HG02798 (cell line): ENCODE data around the gene KCNMA1.
A peak's percentile ranks its signal among the peaks of the same experiment; 100 is the strongest.

Experiments used
- ATAC-seq: cut with Tn5 transposase; IDR thresholded peaks from one replicate; pipeline ENCODE4 v1.9.1; 2021; ENCODE audit warnings: mild to moderate bottlenecking; ENCODE audit not compliant: unreplicated experiment, poor library complexity

Gene KCNMA1

GRCh38 chr10:76884673-76885275 is 752.8 kb downstream of the KCNMA1 start:
- ATAC-seq = no peak

GRCh38 chr10:76883596-76883995 is 754.0 kb downstream of the KCNMA1 start:
- no peak for ATAC-seq

GRCh38 chr10:76882796-76883195 is 754.8 kb downstream of the KCNMA1 start:
- no peak for ATAC-seq

- ATAC-seq = peak; percentile 61
These were observed 755.4 kb downstream of the KCNMA1 start for GRCh38 chr10:76882245-76882644.

- peak; percentile 79 for ATAC-seq
These were observed 756.0 kb downstream of the KCNMA1 start for GRCh38 chr10:76881477-76882220.

- no peak for ATAC-seq
These were observed 756.7 kb downstream of the KCNMA1 start for GRCh38 chr10:76880931-76881330.

DNA sequence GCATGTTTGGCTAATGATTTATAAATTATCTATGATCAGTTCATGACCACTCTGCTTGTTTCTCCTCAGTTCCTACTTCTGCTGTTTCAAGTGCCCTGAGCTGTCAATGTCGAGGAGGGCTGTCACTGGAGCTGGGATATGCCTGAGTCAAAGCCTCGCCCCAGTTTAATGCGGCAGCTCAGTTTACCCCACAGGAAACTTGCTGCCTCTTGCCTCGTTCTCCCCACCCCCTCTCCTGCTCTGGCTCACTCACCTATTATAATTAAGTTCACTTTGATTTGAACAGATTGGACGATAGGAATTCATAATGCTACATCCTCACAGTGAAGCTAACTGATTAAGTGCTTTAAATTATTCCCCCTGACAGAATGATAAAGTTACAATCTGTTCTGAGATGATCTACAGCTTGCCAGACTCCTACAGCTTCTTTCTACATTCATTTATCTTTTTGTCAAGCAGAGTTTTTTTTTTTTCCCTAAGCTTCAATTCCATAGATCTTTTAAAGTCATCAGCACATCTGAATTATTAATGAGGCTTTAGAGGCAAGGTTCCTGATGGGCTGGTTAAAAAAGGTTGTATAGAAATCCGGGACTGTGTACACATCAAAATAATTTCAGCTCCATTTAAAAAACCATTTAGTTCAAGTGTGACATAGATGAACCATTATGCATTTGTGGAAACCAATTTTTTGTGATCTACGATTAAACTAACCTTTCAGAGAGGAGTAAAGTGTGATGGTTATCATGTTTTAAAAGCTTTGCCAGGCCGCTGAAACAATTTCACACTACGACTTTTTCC is 758.3 kb downstream of the KCNMA1 start:
- ATAC-seq = no peak

- ATAC-seq = no peak
These were observed 759.1 kb downstream of the KCNMA1 start for GRCh38 chr10:76878514-76878913.

GRCh38 chr10:76874896-76875295 is 762.7 kb downstream of the KCNMA1 start:
- ATAC-seq = no peak

DNA sequence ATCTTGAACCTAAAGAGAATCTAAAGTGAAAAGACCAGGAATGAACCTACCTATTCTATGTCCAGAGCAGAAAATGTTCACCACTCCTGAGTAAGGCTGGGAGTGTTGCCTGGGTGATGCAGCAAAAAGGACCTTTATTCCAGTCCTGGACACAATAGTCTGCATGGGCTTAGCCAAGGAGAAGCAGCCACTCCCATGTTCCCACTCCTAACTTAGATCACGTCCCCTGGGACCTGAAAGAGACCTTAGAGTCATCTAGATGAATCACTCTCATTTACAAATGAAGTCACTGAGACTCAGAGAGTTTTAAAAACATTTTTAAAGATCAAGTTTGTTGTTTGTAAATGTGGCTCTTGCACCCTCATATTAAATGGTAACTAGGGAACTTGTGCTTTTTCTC is 763.4 kb downstream of the KCNMA1 start:
- ATAC-seq = no peak

DNA sequence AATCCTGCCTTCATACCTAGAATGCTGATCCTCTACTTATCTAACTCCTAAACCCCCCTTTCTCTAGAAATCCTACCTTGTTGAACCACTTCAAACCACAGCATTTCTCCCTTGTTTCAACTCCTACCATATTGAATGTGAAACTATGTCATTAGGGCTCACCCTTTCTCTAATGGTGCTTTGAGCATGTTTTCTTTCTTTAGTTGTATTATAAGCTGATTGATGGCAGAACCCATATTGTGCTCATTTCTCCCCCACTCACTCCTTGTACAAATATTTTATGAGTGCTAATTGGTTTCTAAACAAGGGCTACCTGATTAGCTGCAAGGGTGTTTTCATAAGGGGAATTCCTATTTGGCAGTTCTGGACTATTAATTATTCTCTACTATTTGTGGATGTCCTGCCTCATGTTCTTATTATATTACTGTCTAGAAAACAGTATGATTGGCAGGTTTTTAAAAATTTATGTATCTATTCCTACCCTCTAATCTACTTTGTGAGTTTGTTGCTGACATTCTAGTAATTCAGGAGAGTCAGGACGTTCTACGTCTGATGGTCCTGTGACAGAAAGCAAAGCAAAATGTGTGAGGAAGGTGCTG is 765.8 kb downstream of the KCNMA1 start:
- no peak for ATAC-seq

DNA sequence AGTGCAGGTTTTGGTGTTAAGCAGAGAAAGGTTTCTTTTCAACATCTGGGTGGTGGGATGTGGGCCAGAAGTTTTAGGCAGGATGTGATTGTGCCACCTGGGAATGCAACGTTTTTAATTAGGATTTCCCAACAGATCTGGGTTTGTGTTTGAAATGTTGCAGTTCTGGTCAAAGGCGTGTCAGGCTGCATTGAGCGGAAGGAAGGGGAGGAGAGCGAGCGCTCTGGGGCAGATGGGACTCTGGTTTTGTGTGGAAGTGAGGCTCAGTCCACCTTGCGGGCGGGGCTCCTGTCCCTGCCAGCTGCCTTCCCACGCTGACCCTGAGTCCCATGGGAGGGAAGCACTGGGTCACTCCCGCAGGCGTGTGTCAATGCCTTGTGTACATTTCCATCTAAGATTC is 767.7 kb downstream of the KCNMA1 start:
- no peak for ATAC-seq

DNA sequence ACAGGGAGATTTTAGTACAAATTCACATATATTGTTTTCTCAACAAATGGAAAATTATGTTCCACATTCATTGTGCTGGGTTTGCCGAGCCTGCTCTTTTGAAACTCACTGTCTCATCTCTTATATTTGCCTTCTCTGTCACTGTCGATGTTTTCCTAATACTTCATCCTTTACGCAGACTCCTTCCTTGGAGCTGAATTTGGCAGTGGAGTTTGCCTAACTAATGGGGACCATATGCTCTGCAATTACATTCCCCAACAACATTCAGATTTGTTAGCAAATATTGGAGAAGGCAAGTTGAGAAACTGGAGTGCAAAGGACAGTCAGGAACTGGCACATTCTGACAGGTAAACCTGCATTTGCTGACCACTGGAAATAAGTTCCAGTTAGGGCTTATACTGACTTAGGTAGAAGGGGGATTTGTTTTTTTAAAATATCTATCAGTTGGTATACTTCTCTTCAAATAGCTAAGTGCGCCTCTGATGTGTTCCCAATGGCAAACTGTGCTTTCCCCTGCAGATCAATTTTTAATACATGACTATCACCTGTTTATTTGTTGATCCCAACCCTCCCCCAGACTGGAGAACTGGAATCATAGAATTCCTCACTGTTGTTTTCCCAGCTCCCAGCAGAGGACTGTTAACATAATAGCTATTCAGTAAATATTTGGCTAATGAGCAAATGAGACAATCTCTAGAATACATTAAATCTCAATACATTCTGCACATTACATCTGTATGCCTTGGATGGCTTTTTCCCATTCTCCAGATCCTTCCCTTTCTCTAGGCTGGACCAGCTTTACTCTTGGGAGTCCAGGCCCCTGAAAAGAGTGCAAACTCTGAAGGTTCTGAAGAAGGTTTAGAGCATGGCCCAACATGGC is 769.3 kb downstream of the KCNMA1 start:
- no peak for ATAC-seq

DNA sequence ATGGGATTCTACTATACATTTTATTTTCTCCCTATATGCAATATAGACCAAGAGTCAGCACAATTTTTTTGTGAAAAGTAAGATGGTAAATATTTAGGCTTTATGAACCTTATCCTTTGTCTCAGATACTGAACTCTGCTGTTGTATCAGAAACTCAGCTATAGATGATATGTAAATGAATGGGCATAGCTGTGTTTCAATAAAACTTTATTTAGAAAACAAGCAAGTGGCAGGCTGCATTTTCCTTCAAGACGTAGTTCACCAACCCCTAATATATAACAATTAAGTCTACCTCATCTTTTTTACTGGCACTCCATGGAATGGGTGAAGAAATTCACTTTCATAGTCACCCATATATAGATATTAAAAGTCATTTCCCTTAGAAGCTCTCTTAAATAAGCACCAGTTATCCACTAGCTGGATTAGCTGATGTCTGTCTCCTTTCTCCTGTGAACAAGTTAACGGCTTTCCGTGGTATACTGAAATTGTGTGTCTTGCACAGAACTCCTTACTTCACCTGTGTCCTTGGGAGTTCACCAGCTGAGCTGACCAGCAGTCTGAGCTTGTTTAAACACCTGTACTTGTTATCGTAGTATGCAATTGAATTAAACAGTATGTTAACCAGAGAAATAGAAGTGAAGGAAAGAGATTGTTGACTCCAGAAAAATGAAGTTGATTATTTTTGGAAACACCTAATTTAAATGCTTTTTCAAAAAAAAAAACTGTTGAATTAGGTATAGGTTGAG is 770.6 kb downstream of the KCNMA1 start:
- ATAC-seq = no peak

DNA sequence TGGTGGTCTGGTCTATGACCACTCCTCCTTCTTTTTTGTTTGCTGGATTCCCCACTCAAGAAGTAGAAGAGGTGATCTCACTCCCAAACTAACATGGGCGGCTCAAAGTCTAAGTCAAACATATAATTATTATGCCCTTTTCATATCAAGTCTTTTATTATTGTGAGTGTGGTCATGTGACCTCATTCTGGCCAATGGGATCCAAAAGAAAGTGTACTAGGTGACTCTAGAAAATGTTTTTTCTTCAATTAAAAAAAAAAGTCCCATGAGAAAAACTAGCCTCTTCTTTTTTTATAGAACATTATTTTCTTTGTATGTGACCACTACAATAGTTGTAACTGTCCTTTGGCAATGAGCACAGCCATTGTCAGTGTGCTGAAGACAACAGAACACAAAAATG is 772.7 kb downstream of the KCNMA1 start:
- ATAC-seq = no peak

GRCh38 chr10:76858721-76859120 is 778.9 kb downstream of the KCNMA1 start:
- ATAC-seq = no peak

DNA sequence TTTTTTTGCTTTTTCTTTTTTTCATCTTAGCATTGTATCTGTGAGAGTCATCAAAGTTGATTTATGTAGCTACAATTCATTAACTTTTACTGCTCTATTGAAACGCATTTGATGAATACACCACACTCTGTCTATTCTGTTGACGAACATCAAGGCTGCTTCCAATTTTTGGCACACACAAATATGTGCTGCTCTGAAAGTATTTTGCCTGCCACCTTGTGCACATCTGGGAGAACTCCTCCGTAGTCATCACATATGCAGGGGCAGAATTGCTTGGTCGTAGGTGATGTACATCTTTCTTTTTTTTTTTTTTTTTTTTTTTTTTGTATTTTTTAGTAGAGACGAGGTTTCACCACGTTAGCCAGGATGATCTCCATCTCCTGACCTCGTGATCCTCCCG is 796.8 kb downstream of the KCNMA1 start:
- no peak for ATAC-seq

DNA sequence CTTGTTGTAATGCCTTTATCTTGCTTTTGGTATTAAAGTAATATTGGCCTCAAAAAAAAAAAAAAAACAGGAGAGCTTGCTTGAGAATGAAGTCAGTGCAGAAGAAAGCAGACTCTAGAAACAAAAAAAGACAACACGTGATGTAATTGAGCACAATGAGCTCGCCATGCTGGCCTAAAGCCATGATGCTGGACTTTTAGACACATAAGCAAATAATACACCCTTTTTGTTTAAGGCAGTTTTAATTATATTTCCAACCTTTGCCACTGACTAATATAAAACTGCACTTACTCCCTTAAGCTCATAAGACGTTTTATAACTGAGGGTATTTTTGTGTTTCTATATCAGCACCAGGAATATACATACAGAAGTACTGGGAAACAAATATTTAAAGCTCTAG is 798.3 kb downstream of the KCNMA1 start:
- ATAC-seq = no peak

- ATAC-seq = no peak
These were observed 807.4 kb downstream of the KCNMA1 start for GRCh38 chr10:76830218-76830617.
